GM12878 (cell line): ENCODE data around the gene PTPRN2. TPM values are rescaled to one million over a fixed set of nuclear protein-coding genes. Genes with fewer than 3 reads are reported as not detected.

Source experiments
- ATAC-seq: fragments of 200-7000 bp; cut with Tn5 transposase; 3 replicates; pipeline ENCODE4 v1.9.1; 2020; ENCODE audit warnings: mild to moderate bottlenecking, moderate library complexity
- BruUV-seq: library from RNA; stranded (reverse); fragments of 400-500 nt; replicated peaks from 2 replicates; lab custom pipeline; 2021; lab: Mats Ljungman, UMichigan
- CTCF ChIA-PET: fragments of 300-600 bp; sonication (Branson Sonifier 250); formaldehyde crosslinking; extraction: SDS; loops from one replicate; lab custom pipeline; 2021; ENCODE audit warnings: inconsistent platforms; lab: Yijun Ruan, JAX
- POLR2A ChIA-PET: fragments of 350-600 bp; formaldehyde crosslinking; extraction: SDS; loops from one replicate; lab custom pipeline; 2021; ENCODE audit warnings: inconsistent platforms; lab: Charles Lee
- RAD21 ChIA-PET: fragments of 300-600 bp; sonication (Branson Sonifier 250); formaldehyde crosslinking; loops from one replicate; lab custom pipeline; 2023; ENCODE audit warnings: antibody characterized with exemption; ENCODE audit not compliant: unreplicated experiment; lab: Charles Lee
- SMC1A ChIA-PET: fragments of 300-600 bp; sonication (Branson Sonifier 250); formaldehyde crosslinking; loops from one replicate; lab custom pipeline; 2023; ENCODE audit not compliant: unreplicated experiment, uncharacterized antibody; lab: Charles Lee
- DNase-seq: peaks from one replicate; pipeline ENCODE4 v3.0.0-alpha.2; 2011; ENCODE audit warnings: low read depth, low spot score
- FAIRE-seq: peaks from 3 replicates; lab custom pipeline; 2011; peaks lifted over from hg19 to GRCh38; lab: Jason Lieb, UNC
- H2AFZ ChIP-seq: 2 replicates; pipeline ENCODE4 v1.6.0; 2011; ENCODE audit warnings: low read depth, low read length, control low read depth; ENCODE audit not compliant: control insufficient read depth
- H3K27ac ChIP-seq: 2 replicates; pipeline ENCODE4 v1.5.1; 2011; ENCODE audit warnings: control low read depth; ENCODE audit not compliant: control insufficient read depth, insufficient read depth
- H3K27me3 ChIP-seq, 2 experiments: replicated peaks in 1 of 2; 2 replicates each; pipeline versions ENCODE4 v1.6.0 to v1.6.1; 2011; ENCODE audit warnings: low read length in 1 of 2; ENCODE audit not compliant: control insufficient read depth in 2 of 2, insufficient read depth in 2 of 2
- H3K36me3 ChIP-seq, 2 experiments: 2 replicates each; pipeline ENCODE4 v1.5.1; 2011; ENCODE audit warnings: low read length in 1 of 2; ENCODE audit not compliant: control insufficient read depth in 2 of 2, insufficient read depth in 2 of 2
- H3K4me1 ChIP-seq: 2 replicates; pipeline ENCODE4 v1.6.1; 2011; ENCODE audit warnings: mild to moderate bottlenecking, low read length, moderate library complexity, mixed read lengths; ENCODE audit not compliant: control insufficient read depth, insufficient read depth
- H3K4me2 ChIP-seq: 2 replicates; pipeline ENCODE4 v1.6.0; 2011; ENCODE audit warnings: control low read depth; ENCODE audit not compliant: control insufficient read depth, insufficient read depth
- H3K4me3 ChIP-seq: fragments of 200-600 bp; sonication (generic); 2 replicates; pipeline ENCODE4 v1.5.1; 2016
- H3K79me2 ChIP-seq: 2 replicates; pipeline ENCODE4 v1.6.0; 2011; ENCODE audit warnings: low read length; ENCODE audit not compliant: control insufficient read depth, insufficient read depth
- H3K9ac ChIP-seq: 2 replicates; pipeline ENCODE4 v1.8.0; 2011; ENCODE audit warnings: low read length, control low read depth, mixed read lengths; ENCODE audit not compliant: control insufficient read depth, insufficient read depth
- H3K9me3 ChIP-seq: replicated peaks from 3 replicates; pipeline ENCODE4 v1.5.1; 2011; ENCODE audit warnings: mild to moderate bottlenecking, low read length; ENCODE audit not compliant: control insufficient read depth, insufficient read depth
- H4K20me1 ChIP-seq: 2 replicates; pipeline ENCODE4 v1.6.0; 2011; ENCODE audit not compliant: control insufficient read depth, insufficient read depth
- HCFC1 ChIP-seq: fragments of 150-350 bp; IDR thresholded peaks from 2 replicates; pipeline ENCODE4 v1.6.1; 2014; ENCODE audit warnings: low read length
- MXI1 ChIP-seq: fragments of 150-350 bp; IDR thresholded peaks from 2 replicates; pipeline ENCODE4 v1.6.1; 2011; ENCODE audit warnings: low read depth, mild to moderate bottlenecking, inconsistent platforms, low read length, improper control_type of control experiment
- MYB ChIP-seq: fragments of 150-350 bp; IDR thresholded peaks from 2 replicates; pipeline ENCODE4 v1.6.1; 2014; ENCODE audit warnings: mild to moderate bottlenecking, low read depth, low read length, borderline replicate concordance
- NFIC ChIP-seq: IDR thresholded peaks from 2 replicates; pipeline ENCODE4 v1.6.1; 2012; ENCODE audit warnings: low read depth, mild to moderate bottlenecking, inconsistent platforms, low read length, moderate library complexity
- NFYB ChIP-seq: IDR thresholded peaks from 2 replicates; pipeline ENCODE4 v1.6.1; 2011; ENCODE audit warnings: low read depth, mild to moderate bottlenecking, low read length, improper control_type of control experiment, moderate library complexity; ENCODE audit not compliant: insufficient read depth
- RELA ChIP-seq: fragments of 450-650 bp; IDR thresholded peaks from 2 replicates; pipeline ENCODE4 v1.8.0; 2014; ENCODE audit warnings: borderline replicate concordance; ENCODE audit not compliant: partially characterized antibody
- SP1 ChIP-seq: IDR thresholded peaks from one replicate; pipeline ENCODE4 v1.6.1; 2011; ENCODE audit warnings: low read depth, low read length
- STAT3 ChIP-seq: IDR thresholded peaks from 2 replicates; pipeline ENCODE4 v1.6.1; 2011; ENCODE audit warnings: low read depth, low read length, improper control_type of control experiment
- YY1 ChIP-seq: IDR thresholded peaks from 2 replicates; pipeline ENCODE4 v1.6.1; 2011; ENCODE audit warnings: low read depth, mild to moderate bottlenecking, low read length
- ZBED1 ChIP-seq: IDR thresholded peaks from 2 replicates; pipeline ENCODE4 v1.6.1; 2016; ENCODE audit warnings: borderline replicate concordance
- ZNF274 ChIP-seq: IDR thresholded peaks from one replicate; pipeline ENCODE4 v1.8.0; 2011; ENCODE audit not compliant: insufficient read length, insufficient read depth
- WGBS: methylation state at CpG from one replicate; pipeline ENCODE4 v1.1.6; 2016; ENCODE audit warnings: low lambda C conversion rate; ENCODE audit not compliant: insufficient replicate concordance, insufficient coverage; ENCODE audit errors: missing lambda C conversion rate; 5-methylcytosine and 5-hydroxymethylcytosine counted together
- in situ Hi-C: fragments of 300-500 bp; cut with MboI; formaldehyde crosslinking; loops from 9 replicates; pipeline ENCODE4 v1.14.3; 2018; ENCODE audit warnings: mixed read lengths
- intact Hi-C: fragments of 100-400 bp; cut with micrococcal nuclease; formaldehyde crosslinking; loops from one replicate; pipeline ENCODE4 v1.14.2; 2022; ENCODE audit not compliant: unreplicated experiment
- polyA plus RNA-seq, 11 experiments: library from polyadenylated mRNA; depleted of rRNA in 4 of 11; unstranded in 6 of 11; stranded (reverse) in 5 of 11; fragments of >200 nt; fragmentation: Nextera tagmentation in 4 of 11; fragmentation: Illumina TruSeq in 1 of 11; extraction: Ambion mirVana in 4 of 11; extraction: Trizol in 1 of 11; gene quantifications; 1 replicate in 1 of 11; 2 replicates in 10 of 11; pipeline versions ENCODE4 v1.2.1 to v1.2.3, GENCODE V29; 2011 to 2016; ENCODE audit warnings: inconsistent platforms in 2 of 11, missing spikeins in 2 of 11, low read depth in 1 of 11
- total RNA-seq, 4 experiments: library from RNA; depleted of rRNA in 3 of 4; stranded (reverse); fragments of >200 nt in 3 of 4; fragmentation: Illumina TruSeq in 1 of 4; extraction: Trizol in 1 of 4; gene quantifications; 2 replicates each; pipeline versions ENCODE4 v1.2.1 to v1.2.3, GENCODE V29; 2013 to 2021
- TF ChIP-seq, protein P1 (sequence below): fragments of 450-650 bp; formaldehyde crosslinking; IDR thresholded peaks from 2 replicates; pipeline ENCODE4 v1.5.0; 2022; ENCODE audit warnings: mild to moderate bottlenecking, missing genetic modification characterization
- TF ChIP-seq, protein P2 (sequence below): fragments of 450-650 bp; IDR thresholded peaks from 2 replicates; pipeline ENCODE4 v1.6.1; 2016; ENCODE audit warnings: mild to moderate bottlenecking
- TF ChIP-seq, protein P3 (sequence below): fragments of 450-650 bp; IDR thresholded peaks from 2 replicates; pipeline ENCODE4 v1.6.1; 2016; ENCODE audit warnings: mild to moderate bottlenecking

The PTPRN2 gene
- total and polyA plus RNA-seq, 10 of the 15 experiments (the other 5 are each of a cell fraction or from before 2014, with no cell fraction given) = 5.4 TPM; not detected in 9

DNA sequence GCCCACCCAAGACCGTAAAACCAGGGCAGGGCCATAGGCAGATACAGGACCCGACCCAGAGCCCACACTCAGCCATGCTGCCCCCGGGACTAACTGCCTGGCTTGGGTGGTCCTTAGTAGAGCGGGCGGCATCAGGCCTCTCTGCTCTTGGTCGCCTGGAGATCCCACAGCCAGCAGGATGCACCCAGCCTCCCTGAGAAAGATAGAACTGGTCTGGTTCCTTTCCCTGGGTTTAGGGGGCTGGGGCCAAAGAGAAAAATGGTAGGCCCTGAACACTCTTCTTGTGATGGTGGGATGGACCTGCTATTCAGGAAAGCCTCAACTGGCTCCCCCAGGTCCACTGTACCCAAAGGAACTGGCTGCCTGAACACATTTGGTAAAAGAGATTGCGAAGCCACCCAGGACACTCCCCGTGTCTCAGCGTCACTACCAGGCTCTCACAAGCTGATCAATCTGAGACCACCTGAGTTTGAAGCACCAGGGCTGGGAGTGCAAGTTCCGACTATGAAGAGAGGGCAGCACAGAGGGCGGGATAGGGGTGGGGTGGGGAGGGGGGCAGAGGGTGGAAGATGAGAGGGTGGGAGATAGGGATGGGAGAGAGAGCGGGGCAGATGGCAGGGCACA, 659.3 kb downstream of the PTPRN2 start (continued):
- TF ChIP-seq, protein P1, sequence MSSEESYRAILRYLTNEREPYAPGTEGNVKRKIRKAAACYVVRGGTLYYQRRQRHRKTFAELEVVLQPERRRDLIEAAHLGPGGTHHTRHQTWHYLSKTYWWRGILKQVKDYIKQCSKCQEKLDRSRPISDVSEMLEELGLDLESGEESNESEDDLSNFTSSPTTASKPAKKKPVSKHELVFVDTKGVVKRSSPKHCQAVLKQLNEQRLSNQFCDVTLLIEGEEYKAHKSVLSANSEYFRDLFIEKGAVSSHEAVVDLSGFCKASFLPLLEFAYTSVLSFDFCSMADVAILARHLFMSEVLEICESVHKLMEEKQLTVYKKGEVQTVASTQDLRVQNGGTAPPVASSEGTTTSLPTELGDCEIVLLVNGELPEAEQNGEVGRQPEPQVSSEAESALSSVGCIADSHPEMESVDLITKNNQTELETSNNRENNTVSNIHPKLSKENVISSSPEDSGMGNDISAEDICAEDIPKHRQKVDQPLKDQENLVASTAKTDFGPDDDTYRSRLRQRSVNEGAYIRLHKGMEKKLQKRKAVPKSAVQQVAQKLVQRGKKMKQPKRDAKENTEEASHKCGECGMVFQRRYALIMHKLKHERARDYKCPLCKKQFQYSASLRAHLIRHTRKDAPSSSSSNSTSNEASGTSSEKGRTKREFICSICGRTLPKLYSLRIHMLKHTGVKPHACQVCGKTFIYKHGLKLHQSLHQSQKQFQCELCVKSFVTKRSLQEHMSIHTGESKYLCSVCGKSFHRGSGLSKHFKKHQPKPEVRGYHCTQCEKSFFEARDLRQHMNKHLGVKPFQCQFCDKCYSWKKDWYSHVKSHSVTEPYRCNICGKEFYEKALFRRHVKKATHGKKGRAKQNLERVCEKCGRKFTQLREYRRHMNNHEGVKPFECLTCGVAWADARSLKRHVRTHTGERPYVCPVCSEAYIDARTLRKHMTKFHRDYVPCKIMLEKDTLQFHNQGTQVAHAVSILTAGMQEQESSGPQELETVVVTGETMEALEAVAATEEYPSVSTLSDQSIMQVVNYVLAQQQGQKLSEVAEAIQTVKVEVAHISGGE (CRISPR knock-in tag) = no peak
- TF ChIP-seq ZNF274 (no peak), SP1 (no peak), STAT3 (no peak), HCFC1 (no peak)

DNA sequence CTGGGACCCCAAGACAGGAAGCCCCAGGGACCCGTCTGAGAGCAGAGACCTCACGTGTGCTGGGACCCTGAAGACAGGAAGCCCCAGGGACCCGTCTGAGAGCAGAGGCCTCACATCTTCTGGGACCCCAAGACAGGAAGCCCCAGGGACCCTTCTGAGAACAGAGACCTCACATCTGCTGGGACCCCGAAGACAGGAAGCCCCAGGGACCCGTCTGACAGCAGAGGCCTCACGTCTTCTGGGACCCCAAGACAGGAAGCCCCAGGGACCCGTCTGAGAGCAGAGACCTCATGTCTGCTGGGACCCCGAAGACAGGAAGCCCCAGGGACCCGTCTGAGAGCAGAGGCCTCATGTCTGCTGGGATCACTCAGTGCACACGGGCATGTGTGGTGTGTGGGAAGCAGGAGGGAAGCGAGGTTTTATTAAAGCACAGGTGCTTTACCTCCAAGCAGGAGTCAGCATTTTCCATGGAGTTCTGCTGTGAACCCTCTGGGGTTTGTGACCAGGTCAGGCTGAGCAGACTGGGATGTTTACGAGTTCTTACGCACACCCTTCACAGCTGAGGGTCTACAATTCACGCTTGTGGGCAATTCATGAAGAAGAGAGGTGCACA, 660.2 kb downstream of the PTPRN2 start:
- no peak overlapping the region for H2AFZ ChIP-seq
- no TSS peak for BruUV-seq
- H3K27ac ChIP-seq = no peak overlapping the region
- no peaks in the 10 kb centered on the region for H3K4me1 ChIP-seq
- H3K27me3 ChIP-seq = no peaks in the 10 kb centered on the region
- H3K36me3 ChIP-seq = no peaks in the 10 kb centered on the region
- WGBS = 9% methylated on average over 14 of the region's 14 CpGs
- no peaks in the 10 kb centered on the region; the same call in 2 of the 3 replicates for H3K9me3 ChIP-seq
- SMC1A ChIA-PET = no interaction called here
- no peak for FAIRE-seq
- no peak overlapping the region for H3K4me3 ChIP-seq
- no peak for DNase-seq
- in situ Hi-C loops = no loop called here
- no peaks in the 10 kb centered on the region for H3K79me2 ChIP-seq
- TF ChIP-seq ZBED1 = no peak
- TF ChIP-seq MXI1 = no peak
- no peak for TF ChIP-seq MYB
- TF ChIP-seq NFIC = no peak
- TF ChIP-seq, protein P2, sequence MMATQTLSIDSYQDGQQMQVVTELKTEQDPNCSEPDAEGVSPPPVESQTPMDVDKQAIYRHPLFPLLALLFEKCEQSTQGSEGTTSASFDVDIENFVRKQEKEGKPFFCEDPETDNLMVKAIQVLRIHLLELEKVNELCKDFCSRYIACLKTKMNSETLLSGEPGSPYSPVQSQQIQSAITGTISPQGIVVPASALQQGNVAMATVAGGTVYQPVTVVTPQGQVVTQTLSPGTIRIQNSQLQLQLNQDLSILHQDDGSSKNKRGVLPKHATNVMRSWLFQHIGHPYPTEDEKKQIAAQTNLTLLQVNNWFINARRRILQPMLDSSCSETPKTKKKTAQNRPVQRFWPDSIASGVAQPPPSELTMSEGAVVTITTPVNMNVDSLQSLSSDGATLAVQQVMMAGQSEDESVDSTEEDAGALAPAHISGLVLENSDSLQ = no peak
- TF ChIP-seq YY1 = no peak
- no peak for TF ChIP-seq NFYB
- TF ChIP-seq, protein P3, sequence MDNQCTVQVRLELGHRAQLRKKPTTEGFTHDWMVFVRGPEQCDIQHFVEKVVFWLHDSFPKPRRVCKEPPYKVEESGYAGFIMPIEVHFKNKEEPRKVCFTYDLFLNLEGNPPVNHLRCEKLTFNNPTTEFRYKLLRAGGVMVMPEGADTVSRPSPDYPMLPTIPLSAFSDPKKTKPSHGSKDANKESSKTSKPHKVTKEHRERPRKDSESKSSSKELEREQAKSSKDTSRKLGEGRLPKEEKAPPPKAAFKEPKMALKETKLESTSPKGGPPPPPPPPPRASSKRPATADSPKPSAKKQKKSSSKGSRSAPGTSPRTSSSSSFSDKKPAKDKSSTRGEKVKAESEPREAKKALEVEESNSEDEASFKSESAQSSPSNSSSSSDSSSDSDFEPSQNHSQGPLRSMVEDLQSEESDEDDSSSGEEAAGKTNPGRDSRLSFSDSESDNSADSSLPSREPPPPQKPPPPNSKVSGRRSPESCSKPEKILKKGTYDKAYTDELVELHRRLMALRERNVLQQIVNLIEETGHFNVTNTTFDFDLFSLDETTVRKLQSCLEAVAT = no peak
- TF ChIP-seq RELA = no peak
- TF ChIP-seq, all 136 proteins: peak for 0
- ATAC-seq = no peak
- ChIA-PET POLR2A (no interaction called here), RAD21 (no interaction called here), CTCF (no interaction called here)
- H3K9ac ChIP-seq = no peak overlapping the region
- H3K4me2 ChIP-seq = no peak overlapping the region
- intact Hi-C loops = no loop called here
- no peaks in the 10 kb centered on the region for H4K20me1 ChIP-seq
